T-helper 9 cell (primary cell): Measurements from ENCODE around the gene GUCD1.
"Not testable (repeated sequence)": the region's sequence is repeated elsewhere in the genome, so short reads cannot be mapped to it uniquely, and the experiment has no call there.

ENCODE experiments used
- DNase-seq: peaks from one replicate; pipeline ENCODE4 v3.0.0-alpha.2; 2020

The GUCD1 gene

GRCh38 chr22:24563246-24563645 is 8.3 kb upstream of the GUCD1 start:
- no peak for DNase-seq

GRCh38 chr22:24559471-24559870 is 4.5 kb upstream of the GUCD1 start:
- DNase-seq, result no peak

GRCh38 chr22:24555165-24556039 is 464 bp upstream of the GUCD1 start, which contains the start of gene SNRPD3:
TSS of gene SNRPD3 (plus strand) at chr22:24555999. CDS start at chr22:24557675, 1,676 bp downstream.
- DNase-seq, result peak; percentile 99

GRCh38 chr22:24553597-24554312 is 1.2 kb downstream of the GUCD1 start:
- DNase-seq, result no peak

GRCh38 chr22:24552503-24553286 is 2.2 kb downstream of the GUCD1 start:
- DNase-seq, result not testable (repeated sequence)

DNA sequence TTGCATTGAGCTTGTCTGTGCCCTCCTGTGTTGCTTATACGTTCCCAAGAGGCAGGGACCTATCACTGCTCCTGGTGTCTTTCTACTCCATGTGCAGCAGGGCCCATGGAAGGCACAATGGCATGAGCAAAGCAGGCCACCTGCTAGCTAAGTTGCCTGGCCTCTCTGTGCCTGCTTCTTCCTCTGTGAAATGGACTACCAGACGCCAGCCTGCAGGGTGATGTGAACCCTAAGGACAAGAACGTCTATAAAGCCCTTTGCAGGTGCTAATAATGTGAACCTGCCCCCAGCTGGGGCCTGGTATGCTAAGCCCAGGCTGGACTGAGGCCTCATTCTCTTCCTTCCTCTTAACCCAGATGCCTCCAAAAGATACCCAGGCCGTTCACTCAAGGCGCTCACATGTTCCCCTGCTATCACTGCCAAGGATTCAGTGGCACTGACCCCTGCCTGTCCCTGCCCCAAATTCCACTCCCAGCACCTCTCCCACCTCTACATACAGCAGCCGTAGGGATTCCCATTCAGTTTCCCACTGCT is 4.0 kb downstream of the GUCD1 start:
- no peak for DNase-seq

GRCh38 chr22:24550028-24550901 is 4.7 kb downstream of the GUCD1 start:
- DNase-seq, result no peak

GRCh38 chr22:24548812-24549211 is 6.1 kb downstream of the GUCD1 start:
- no peak for DNase-seq

- no peak for DNase-seq
Observed at GRCh38 chr22:24543679-24544243, 11.2 kb downstream of the GUCD1 start.

GRCh38 chr22:24543185-24543601 is 11.7 kb downstream of the GUCD1 start:
- no peak for DNase-seq

- no peak for DNase-seq
Observed at GRCh38 chr22:24542641-24543040, 12.3 kb downstream of the GUCD1 start.

- DNase-seq, result no peak
Observed at GRCh38 chr22:24541681-24542515, 13.0 kb downstream of the GUCD1 start.

DNA sequence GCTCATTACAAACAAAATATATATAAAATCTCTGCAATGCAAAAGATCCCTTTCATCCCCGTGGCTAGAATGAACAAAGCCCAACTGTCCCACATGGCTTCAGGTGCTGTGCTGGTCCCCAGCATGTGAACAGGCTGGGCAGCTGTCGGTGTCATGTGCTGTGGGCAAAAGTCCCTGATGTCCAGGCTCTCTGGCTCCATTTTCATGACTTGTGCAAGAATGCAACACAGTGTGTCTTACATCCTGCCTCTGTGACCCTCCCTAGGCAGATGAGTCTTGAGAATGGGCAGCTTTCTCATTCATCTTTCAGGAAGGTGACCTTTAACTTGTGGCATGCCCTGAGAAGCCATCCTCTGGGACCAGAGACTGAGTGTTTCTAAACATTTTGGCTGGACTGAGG is 14.5 kb downstream of the GUCD1 start:
- DNase-seq, result no peak

DNA sequence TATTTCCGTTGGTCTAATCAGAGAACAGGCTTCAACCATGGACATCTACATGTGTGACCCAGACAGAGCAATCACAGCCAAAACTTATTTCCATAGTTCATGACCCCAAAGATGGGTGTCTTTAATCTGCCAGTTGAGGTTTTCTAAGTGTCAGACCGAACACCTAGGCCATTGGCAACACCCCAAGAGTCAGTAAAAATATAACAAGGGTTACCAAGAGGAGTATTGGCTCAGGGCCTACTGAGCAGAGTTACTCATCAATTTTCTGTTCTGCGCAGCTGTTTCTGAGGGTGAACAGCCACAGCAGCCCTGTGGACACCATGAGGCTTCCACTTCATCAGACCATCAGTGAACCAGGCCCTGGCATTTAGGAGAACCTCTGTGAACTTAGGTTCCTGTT is 18.8 kb downstream of the GUCD1 start:
- DNase-seq, result no peak

GRCh38 chr22:24535348-24535747 is 19.6 kb downstream of the GUCD1 start:
- DNase-seq, result no peak

- DNase-seq, result no peak
Observed at GRCh38 chr22:24532075-24532474, 22.9 kb downstream of the GUCD1 start.

- DNase-seq, result not testable (repeated sequence)
Observed at GRCh38 chr22:24530968-24531367, 24.0 kb downstream of the GUCD1 start.

GRCh38 chr22:24529898-24530297 is 25.0 kb downstream of the GUCD1 start:
- DNase-seq, result no peak

DNA sequence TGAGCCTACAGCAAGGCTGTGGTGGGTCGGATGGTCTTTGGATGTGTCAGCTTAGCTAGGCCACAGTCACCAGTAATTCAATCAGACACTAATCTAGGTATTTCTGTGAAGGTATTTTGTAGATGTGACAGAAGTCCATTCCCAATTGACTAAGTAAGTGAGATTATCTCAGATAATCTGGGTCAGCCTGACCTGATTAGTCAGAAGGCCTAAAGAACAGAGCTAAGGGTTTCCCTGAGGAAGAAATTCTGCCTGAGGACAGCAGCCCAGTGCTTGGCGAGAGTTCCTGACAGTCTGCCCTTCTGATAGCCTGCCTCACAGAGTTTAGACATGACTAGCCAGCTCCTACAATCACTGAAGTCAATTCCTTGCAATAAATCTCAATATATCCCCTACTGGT is 28.7 kb downstream of the GUCD1 start:
- no peak for DNase-seq

DNA sequence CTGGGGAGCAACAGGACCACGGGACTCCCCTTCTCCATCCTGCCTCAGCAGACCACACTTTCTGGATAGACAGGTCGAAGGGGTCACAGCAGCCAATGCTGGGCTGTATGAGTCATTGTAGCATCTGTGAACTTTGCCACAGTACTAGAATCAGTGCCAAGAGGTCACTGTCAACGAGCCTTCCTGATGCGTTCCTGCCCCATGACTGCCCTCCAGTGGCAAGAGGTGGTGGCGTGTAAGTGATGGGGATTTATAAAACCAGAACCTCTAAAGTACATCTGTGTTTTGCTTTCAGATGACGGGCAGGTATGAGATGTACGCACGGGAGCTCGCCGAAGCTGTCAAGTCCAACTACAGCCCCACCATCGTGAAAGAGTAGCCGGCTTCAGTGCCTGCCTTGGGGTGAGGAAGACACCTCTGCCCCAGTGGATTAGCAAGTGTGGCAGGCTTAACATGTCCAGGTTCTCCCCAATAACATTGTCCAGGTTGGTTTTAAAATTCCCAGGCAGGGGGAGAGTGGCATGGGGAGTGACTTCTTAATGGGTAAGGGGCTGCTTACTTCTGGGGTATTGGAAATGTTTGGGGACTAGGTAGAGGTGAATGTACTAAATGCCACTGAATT is 29.4 kb downstream of the GUCD1 start:
- DNase-seq, result peak; percentile 60
